ENCODE data around the gene NTSR1. TPM values are rescaled to one million over a fixed set of nuclear protein-coding genes. Genes with fewer than 3 reads are reported as not detected.

NTSR1 gene
- total RNA-seq (under 1 TPM in 3 of 9 donors, not detected in 6; 0.07 to 0.32 (median 0.07) TPM), polyA plus RNA-seq (under 1 TPM in 1 of 2 donors, not detected in 1; 0.01 TPM)
- long read RNA-seq, donor 1, result 0 reads
- long read RNA-seq, donor 2, result 0 reads
- long read RNA-seq, donor 3, result 0 reads

GRCh38 chr20:62708591-62709536 is at the start of gene NTSR1:
Gene NTSR1, plus strand, starts transcription at chr20:62708836. Its CDS starts 372 bp downstream, at chr20:62709208.
- H3K4me1 ChIP-seq, result peaks cover 0 to 30% (median 9%) of the 10 kb centered on the region in 12 donors
- ATAC-seq (no peak), DNase-seq (peak in 1 of 5 donors; percentile 60)
- 9 to 21% (median 15%) methylated on average over 32 to 124 of the region's 124 CpGs for WGBS, 4 donors
- TF ChIP-seq POLR2A (IDR thresholded peaks at IDR 0.05), result no peak
- TF ChIP-seq, protein P1, sequence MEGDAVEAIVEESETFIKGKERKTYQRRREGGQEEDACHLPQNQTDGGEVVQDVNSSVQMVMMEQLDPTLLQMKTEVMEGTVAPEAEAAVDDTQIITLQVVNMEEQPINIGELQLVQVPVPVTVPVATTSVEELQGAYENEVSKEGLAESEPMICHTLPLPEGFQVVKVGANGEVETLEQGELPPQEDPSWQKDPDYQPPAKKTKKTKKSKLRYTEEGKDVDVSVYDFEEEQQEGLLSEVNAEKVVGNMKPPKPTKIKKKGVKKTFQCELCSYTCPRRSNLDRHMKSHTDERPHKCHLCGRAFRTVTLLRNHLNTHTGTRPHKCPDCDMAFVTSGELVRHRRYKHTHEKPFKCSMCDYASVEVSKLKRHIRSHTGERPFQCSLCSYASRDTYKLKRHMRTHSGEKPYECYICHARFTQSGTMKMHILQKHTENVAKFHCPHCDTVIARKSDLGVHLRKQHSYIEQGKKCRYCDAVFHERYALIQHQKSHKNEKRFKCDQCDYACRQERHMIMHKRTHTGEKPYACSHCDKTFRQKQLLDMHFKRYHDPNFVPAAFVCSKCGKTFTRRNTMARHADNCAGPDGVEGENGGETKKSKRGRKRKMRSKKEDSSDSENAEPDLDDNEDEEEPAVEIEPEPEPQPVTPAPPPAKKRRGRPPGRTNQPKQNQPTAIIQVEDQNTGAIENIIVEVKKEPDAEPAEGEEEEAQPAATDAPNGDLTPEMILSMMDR (IDR thresholded peaks at IDR 0.05), result no peak
- intact Hi-C loops (cut with DNase I), result no loop called here
- H3K4me3 ChIP-seq, result peak within 1 kb of the TSS in 3 of 12 donors; percentile 9 to 43 (median 17)
- H3K27ac ChIP-seq, result peak within 1 kb of the TSS in 1 of 12 donors; percentile 42
- no peaks in the 10 kb centered on the region for H3K36me3 ChIP-seq
- peaks cover 28 to 56% (median 39%) of the 10 kb centered on the region in 9 donors for H3K27me3 ChIP-seq
- H3K9me3 ChIP-seq, result no peaks in the 10 kb centered on the region

- Histone ChIP-seq H3K27me3 (no peaks in the 10 kb centered on the region), H3K4me3 (no peak overlapping the region), H3K9me3 (no peaks in the 10 kb centered on the region), H3K27ac (peak overlapping the region in 1 of 12 donors; percentile 79), H3K4me1 (peaks cover 0 to 20% (median 0%) of the 10 kb centered on the region in 12 donors), H3K36me3 (peaks cover 0 to 36% (median 0%) of the 10 kb centered on the region in 9 donors)
- no peak for ATAC-seq
- intact Hi-C loops (cut with DNase I), result loop anchor here in 1 of 10 donors (10.0 kb wide), 1 partner anchor 335 kb away; no protein-coding TSS in a partner anchor
- TF ChIP-seq POLR2A (IDR thresholded peaks at IDR 0.05), result no peak
- TF ChIP-seq, protein P1 (IDR thresholded peaks at IDR 0.05), result no peak
- WGBS, 4 donors, result 90 to 92% (median 91%) methylated on average over 28 to 29 of the region's 29 CpGs
- DNase-seq, result no peak
These were observed 49.0 kb upstream of the NTSR1 start for GRCh38 chr20:62659488-62660239.

- DNase-seq (no peak), ATAC-seq (no peak)
- Histone ChIP-seq H3K9me3 (no peaks in the 10 kb centered on the region), H3K27ac (no peak overlapping the region), H3K4me1 (peaks cover 0 to 20% (median 0%) of the 10 kb centered on the region in 12 donors), H3K36me3 (peaks cover 0 to 36% (median 0%) of the 10 kb centered on the region in 9 donors), H3K27me3 (no peaks in the 10 kb centered on the region), H3K4me3 (no peak overlapping the region)
- intact Hi-C loops (cut with DNase I), result loop anchor here in 1 of 10 donors (10.0 kb wide), 1 partner anchor 335 kb away; no protein-coding TSS in a partner anchor
- TF ChIP-seq POLR2A (IDR thresholded peaks at IDR 0.05), result no peak
- TF ChIP-seq, protein P1 (IDR thresholded peaks at IDR 0.05), result no peak
- WGBS, 4 donors, result 92 to 94% (median 92%) methylated on average over 8 to 15 of the region's 15 CpGs
These were observed 48.4 kb upstream of the NTSR1 start for GRCh38 chr20:62660240-62660615.

Measured in heart left ventricle (tissue), 16 donors.